Measurements from ENCODE around the gene GART.

GRCh38 chr21:33567914-33568313, 26.0 kb upstream of the GART start:
- TF ChIP-seq POLR2A (IDR thresholded peaks at IDR 0.05) (no peak), CTCF (IDR thresholded peaks at IDR 0.05) (no peak), POLR2AphosphoS5 (IDR thresholded peaks at IDR 0.05) (no peak), EP300 (IDR thresholded peaks at IDR 0.05) (no peak)
